NCI-H1105 treated with DMSO at 0.1 percent for 48 hours (cell line): ENCODE results near the gene RGS13.
"Not testable (repeated sequence)": the region's sequence is repeated elsewhere in the genome, so short reads cannot be mapped to it uniquely, and the experiment has no call there.

Experiments used
- DNase-seq: peaks from one replicate; lab custom pipeline; 2025; lab: John Stamatoyannopoulos, UW

The RGS13 gene

GRCh38 chr1:192678099-192678498 is 42.2 kb downstream of the RGS13 start:
- DNase-seq, result no peak

GRCh38 chr1:192682335-192682734 is 46.4 kb downstream of the RGS13 start:
- DNase-seq, result no peak

- DNase-seq, result not testable (repeated sequence)
Measured at GRCh38 chr1:192683081-192683480, 47.1 kb downstream of the RGS13 start.

- no peak for DNase-seq
Measured at GRCh38 chr1:192689459-192689858, 53.5 kb downstream of the RGS13 start.

- DNase-seq, result no peak
Measured at GRCh38 chr1:192691041-192691440, 55.1 kb downstream of the RGS13 start.

GRCh38 chr1:192696082-192696481 is 60.1 kb downstream of the RGS13 start:
- DNase-seq, result no peak

GRCh38 chr1:192697771-192698170 is 61.8 kb downstream of the RGS13 start:
- DNase-seq, result no peak

- no peak for DNase-seq
Measured at GRCh38 chr1:192698731-192699130, 62.8 kb downstream of the RGS13 start.

- DNase-seq, result no peak
Measured at GRCh38 chr1:192700834-192701271, 64.9 kb downstream of the RGS13 start.

GRCh38 chr1:192702212-192702902 is 66.4 kb downstream of the RGS13 start:
- no peak for DNase-seq

- DNase-seq, result no peak
Measured at GRCh38 chr1:192703283-192704206, 67.6 kb downstream of the RGS13 start.

- DNase-seq, result no peak
Measured at GRCh38 chr1:192705510-192705909, 69.6 kb downstream of the RGS13 start.

- DNase-seq, result no peak
Measured at GRCh38 chr1:192706936-192707335, 71.0 kb downstream of the RGS13 start.

- no peak for DNase-seq
Measured at GRCh38 chr1:192707978-192708547, 72.1 kb downstream of the RGS13 start.

- DNase-seq, result no peak
Measured at GRCh38 chr1:192709544-192709943, 73.6 kb downstream of the RGS13 start.
